A673 (cell line): ENCODE measurements around the gene ATG4C. TPM values are rescaled to one million over a fixed set of nuclear protein-coding genes. Genes with fewer than 3 reads are reported as not detected.

Experiments
- BruUV-seq: library from RNA; stranded (reverse); fragments of 400-500 nt; replicated peaks from 2 replicates; lab custom pipeline; 2021; lab: Mats Ljungman, UMichigan
- CTCF ChIA-PET: fragments of 300-600 bp; sonication (Branson Sonifier 250); formaldehyde crosslinking; loops from one replicate; lab custom pipeline; 2022; ENCODE audit warnings: antibody characterized with exemption; lab: Charles Lee
- POLR2A ChIA-PET: fragments of 300-600 bp; sonication (Branson Sonifier 250); formaldehyde crosslinking; loops from one replicate; lab custom pipeline; 2022; ENCODE audit warnings: antibody characterized with exemption; ENCODE audit not compliant: low non-redundant PET; lab: Charles Lee
- DNase-seq: peaks from one replicate; pipeline ENCODE4 v3.0.0-alpha.2; 2015; ENCODE audit warnings: low spot score
- H3K27ac ChIP-seq: fragments of 200-600 bp; sonication (generic); 2 replicates; pipeline ENCODE4 v1.5.1; 2016; ENCODE audit warnings: mixed run types, low read depth, mild to moderate bottlenecking, mixed read lengths, antibody characterized with exemption, low read length; ENCODE audit not compliant: poor library complexity, severe bottlenecking
- H3K27me3 ChIP-seq: fragments of 200-600 bp; sonication (generic); replicated peaks from 2 replicates; pipeline ENCODE4 v1.6.1; 2017; ENCODE audit warnings: mixed run types, low read depth, mild to moderate bottlenecking, mixed read lengths, antibody characterized with exemption, low read length; ENCODE audit not compliant: insufficient read depth, poor library complexity
- H3K36me3 ChIP-seq: fragments of 200-600 bp; sonication (generic); 2 replicates; pipeline ENCODE4 v1.6.1; 2016; ENCODE audit warnings: mixed run types, mild to moderate bottlenecking, mixed read lengths, antibody characterized with exemption, low read length; ENCODE audit not compliant: insufficient read depth, poor library complexity, severe bottlenecking
- H3K4me1 ChIP-seq: fragments of 200-600 bp; sonication (generic); 2 replicates; pipeline ENCODE4 v1.6.1; 2017; ENCODE audit warnings: mixed run types, mild to moderate bottlenecking, mixed read lengths, antibody characterized with exemption, low read length; ENCODE audit not compliant: insufficient read depth, poor library complexity, severe bottlenecking
- H3K4me3 ChIP-seq: fragments of 200-600 bp; sonication (generic); 2 replicates; pipeline ENCODE4 v1.5.1; 2016; ENCODE audit warnings: low read depth, mixed run types, mild to moderate bottlenecking, mixed read lengths, low read length; ENCODE audit not compliant: poor library complexity, severe bottlenecking
- H3K9me3 ChIP-seq: fragments of 200-600 bp; sonication (generic); 2 replicates; pipeline ENCODE4 v1.6.1; 2016; ENCODE audit warnings: mixed run types, low read depth, mild to moderate bottlenecking, mixed read lengths, antibody characterized with exemption, low read length; ENCODE audit not compliant: poor library complexity, severe bottlenecking
- CTCF ChIP-seq: fragments of 300-800, 200-600 bp; sonication (generic); conservative IDR thresholded peaks from 2 replicates; pipeline ENCODE4 v1.5.1; 2017; ENCODE audit warnings: low read depth, mild to moderate bottlenecking, antibody characterized with exemption, low read length, moderate library complexity, mixed read lengths
- EZH2 ChIP-seq: fragments of 200-600 bp; sonication (generic); IDR thresholded peaks from 2 replicates; pipeline ENCODE4 v1.6.1; 2017; ENCODE audit warnings: borderline replicate concordance, low read depth, mild to moderate bottlenecking, mixed read lengths, antibody characterized with exemption, low read length; ENCODE audit not compliant: poor library complexity, severe bottlenecking
- intact Hi-C: fragments of 100-400 bp; cut with micrococcal nuclease; formaldehyde crosslinking; loops from one replicate; pipeline ENCODE4 v1.10.0; 2022; ENCODE audit not compliant: unreplicated experiment
- total RNA-seq: library from RNA; stranded (reverse); gene quantifications from 2 replicates; pipeline ENCODE4 v1.2.3, GENCODE V29; 2021

The ATG4C gene
- total RNA-seq, 1 experiment from 2014 or later: 14.4 TPM

GRCh38 chr1:62834400-62834961 is 50.5 kb downstream of the ATG4C start:
- TF ChIP-seq EZH2: no peak
- TF ChIP-seq CTCF: no peak
- no peaks in the 10 kb centered on the region for H3K4me1 ChIP-seq
- CTCF ChIA-PET: no interaction called here
- H3K36me3 ChIP-seq: no peaks in the 10 kb centered on the region
- no peaks in the 10 kb centered on the region for H3K27me3 ChIP-seq
- POLR2A ChIA-PET: no interaction called here
- no peak overlapping the region for H3K27ac ChIP-seq
- BruUV-seq: no TSS peak
- H3K9me3 ChIP-seq: no peaks in the 10 kb centered on the region
- DNase-seq: no peak
- H3K4me3 ChIP-seq: no peak overlapping the region
- intact Hi-C loops: no loop called here

GRCh38 chr1:62836856-62837540 is 53.1 kb downstream of the ATG4C start:
- intact Hi-C loops: no loop called here
- Histone ChIP-seq H3K4me1 (peaks cover 4% of the 10 kb centered on the region), H3K27me3 (no peaks in the 10 kb centered on the region), H3K9me3 (no peaks in the 10 kb centered on the region), H3K27ac (no peak overlapping the region), H3K36me3 (no peaks in the 10 kb centered on the region), H3K4me3 (no peak overlapping the region)
- ChIA-PET POLR2A (interaction anchor here (0.5 kb wide), 1 partner anchor 22 kb away, joined by 3 read pairs; no protein-coding TSS in a partner anchor), CTCF (no interaction called here)
- BruUV-seq: no TSS peak
- TF ChIP-seq CTCF: no peak
- no peak for TF ChIP-seq EZH2
- DNase-seq: no peak

GRCh38 chr1:62840555-62840954 is 56.6 kb downstream of the ATG4C start:
- DNase-seq: no peak
- Histone ChIP-seq H3K4me3 (no peak overlapping the region), H3K4me1 (peaks cover 13% of the 10 kb centered on the region), H3K9me3 (no peaks in the 10 kb centered on the region), H3K27me3 (no peaks in the 10 kb centered on the region), H3K27ac (no peak overlapping the region), H3K36me3 (no peaks in the 10 kb centered on the region)
- CTCF ChIA-PET: no interaction called here
- TF ChIP-seq CTCF (no peak), EZH2 (no peak)
- intact Hi-C loops: loop anchor here (2.0 to 10.0 kb wide), 7 partner anchors 84 to 1404 kb away; partner anchors contain the start of gene FOXD3
- BruUV-seq: no TSS peak
- POLR2A ChIA-PET: no interaction called here
